Measurements from ENCODE around the gene PAIP2B.

Gene PAIP2B, protein sequence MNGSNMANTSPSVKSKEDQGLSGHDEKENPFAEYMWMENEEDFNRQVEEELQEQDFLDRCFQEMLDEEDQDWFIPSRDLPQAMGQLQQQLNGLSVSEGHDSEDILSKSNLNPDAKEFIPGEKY

GRCh38 chr2:71226965-71227560, at the start of gene PAIP2B:
Gene PAIP2B, minus strand, starts transcription at chr2:71227103. Its CDS starts 24,514 bp downstream, at chr2:71202589.
- POLR2A ChIA-PET = interaction anchor here (0.8 to 2.4 kb wide), 6 partner anchors 10 to 159 kb away, joined by 3 to 14 read pairs (median 4); partner anchors contain the start of gene ZNF638
- CTCF ChIA-PET = interaction anchor here (0.6 to 1.3 kb wide), 5 partner anchors 50 to 1633 kb away, joined by 3 to 6 read pairs (median 4); no protein-coding TSS in a partner anchor
- peak; percentile 93 for DNase-seq (ENCODE audit: extremely low spot score)
- peak; percentile 99 for TF ChIP-seq ZNF384 (IDR thresholded peaks at IDR 0.05)
- TF ChIP-seq L3MBTL2 (conservative IDR thresholded peaks at IDR 0.05) = no peak
- no peak for TF ChIP-seq TARDBP (IDR thresholded peaks at IDR 0.05)
- TF ChIP-seq ARNT (IDR thresholded peaks at IDR 0.05) = no peak
- TF ChIP-seq FOXA1 (IDR thresholded peaks at IDR 0.05) = no peak
- TF ChIP-seq PKNOX1 (IDR thresholded peaks at IDR 0.05) = peak; percentile 98
- no peak; the same call in 1 of the 2 replicates for TF ChIP-seq LEF1 (IDR thresholded peaks at IDR 0.05; ENCODE audit: borderline replicate concordance)
- no peak for TF ChIP-seq NFRKB (IDR thresholded peaks at IDR 0.05)
- no peak for TF ChIP-seq ELF4 (IDR thresholded peaks at IDR 0.05)
- TF ChIP-seq BHLHE40 (IDR thresholded peaks at IDR 0.05; ENCODE audit: borderline replicate concordance) = no peak
- TF ChIP-seq SUZ12 (IDR thresholded peaks at IDR 0.05) = no peak
- TF ChIP-seq FOXM1 (IDR thresholded peaks at IDR 0.05; ENCODE audit: borderline replicate concordance) = no peak

GRCh38 chr2:71275939-71276310, 49.0 kb upstream of the PAIP2B start:
- TF ChIP-seq CTBP1 (IDR thresholded peaks at IDR 0.05; ENCODE audit: borderline replicate concordance) = no peak
- no peak for TF ChIP-seq FOXK2 (IDR thresholded peaks at IDR 0.05)
- no peak for TF ChIP-seq FOXA1 (IDR thresholded peaks at IDR 0.05)
- TF ChIP-seq SP1 (IDR thresholded peaks at IDR 0.05) = no peak
- TF ChIP-seq ARNT (IDR thresholded peaks at IDR 0.05) = no peak
- no peak for TF ChIP-seq NFRKB (IDR thresholded peaks at IDR 0.05)
- no peak for TF ChIP-seq LEF1 (IDR thresholded peaks at IDR 0.05; ENCODE audit: borderline replicate concordance)
- no peak for TF ChIP-seq ELF4 (IDR thresholded peaks at IDR 0.05)
- no peak for TF ChIP-seq FOXM1 (IDR thresholded peaks at IDR 0.05; ENCODE audit: borderline replicate concordance)
- TF ChIP-seq ZNF384 (IDR thresholded peaks at IDR 0.05) = no peak
- no peak for TF ChIP-seq HDGF (IDR thresholded peaks at IDR 0.05; ENCODE audit: borderline replicate concordance)
- no peak for TF ChIP-seq L3MBTL2 (conservative IDR thresholded peaks at IDR 0.05)
- no peak for TF ChIP-seq TARDBP (IDR thresholded peaks at IDR 0.05)
- TF ChIP-seq BHLHE40 (IDR thresholded peaks at IDR 0.05; ENCODE audit: borderline replicate concordance) = no peak
- no peak for TF ChIP-seq SUZ12 (IDR thresholded peaks at IDR 0.05)
- no peak for TF ChIP-seq PKNOX1 (IDR thresholded peaks at IDR 0.05)
- POLR2A ChIA-PET = interaction anchor here (0.7 to 1.3 kb wide), 8 partner anchors 12 to 55 kb away, joined by 3 to 9 read pairs (median 4); partner anchors contain the start of genes PAIP2B and ZNF638
- CTCF ChIA-PET = interaction anchor here (0.6 to 1.9 kb wide), 4 partner anchors 17 to 49 kb away, joined by 3 to 7 read pairs (median 4); partner anchors contain the start of gene PAIP2B

GRCh38 chr2:71269511-71270090, 42.7 kb upstream of the PAIP2B start:
- TF ChIP-seq HDGF (IDR thresholded peaks at IDR 0.05; ENCODE audit: borderline replicate concordance) = no peak
- no peak for TF ChIP-seq ARNT (IDR thresholded peaks at IDR 0.05)
- TF ChIP-seq NFRKB (IDR thresholded peaks at IDR 0.05) = no peak
- TF ChIP-seq FOXK2 (IDR thresholded peaks at IDR 0.05) = no peak
- no peak for TF ChIP-seq FOXA1 (IDR thresholded peaks at IDR 0.05)
- DNase-seq (ENCODE audit: extremely low spot score) = no peak
- POLR2A ChIA-PET = no interaction called here
- CTCF ChIA-PET = no interaction called here

More at GRCh38 chr2:71275939-71276310, 49.0 kb upstream of the PAIP2B start:
- DNase-seq (ENCODE audit: extremely low spot score) = no peak

GRCh38 chr2:71263386-71263785, 36.5 kb upstream of the PAIP2B start:
- no peak for DNase-seq (ENCODE audit: extremely low spot score)
- ChIA-PET POLR2A (interaction anchor here (0.8 kb wide), 1 partner anchor 13 kb away, joined by 3 read pairs; no protein-coding TSS in a partner anchor), CTCF (no interaction called here)
- TF ChIP-seq SP1 (IDR thresholded peaks at IDR 0.05) (no peak), ELF4 (IDR thresholded peaks at IDR 0.05) (no peak), CTBP1 (IDR thresholded peaks at IDR 0.05; ENCODE audit: borderline replicate concordance) (no peak), FOXA1 (IDR thresholded peaks at IDR 0.05) (no peak), ARNT (IDR thresholded peaks at IDR 0.05) (no peak), FOXM1 (IDR thresholded peaks at IDR 0.05; ENCODE audit: borderline replicate concordance) (no peak), ZNF384 (IDR thresholded peaks at IDR 0.05) (no peak), HDGF (IDR thresholded peaks at IDR 0.05; ENCODE audit: borderline replicate concordance) (no peak), SUZ12 (IDR thresholded peaks at IDR 0.05) (no peak), LEF1 (IDR thresholded peaks at IDR 0.05; ENCODE audit: borderline replicate concordance) (no peak), NFRKB (IDR thresholded peaks at IDR 0.05) (no peak), BHLHE40 (IDR thresholded peaks at IDR 0.05; ENCODE audit: borderline replicate concordance) (no peak), PKNOX1 (IDR thresholded peaks at IDR 0.05) (no peak)

- DNase-seq (ENCODE audit: extremely low spot score) = no peak
- no peak for TF ChIP-seq L3MBTL2 (conservative IDR thresholded peaks at IDR 0.05)
- TF ChIP-seq NFRKB (IDR thresholded peaks at IDR 0.05) = no peak
- TF ChIP-seq SUZ12 (IDR thresholded peaks at IDR 0.05) = no peak
- TF ChIP-seq ZNF384 (IDR thresholded peaks at IDR 0.05) = no peak
- TF ChIP-seq BHLHE40 (IDR thresholded peaks at IDR 0.05; ENCODE audit: borderline replicate concordance) = no peak
- no peak for TF ChIP-seq ARNT (IDR thresholded peaks at IDR 0.05)
- no peak for TF ChIP-seq LEF1 (IDR thresholded peaks at IDR 0.05; ENCODE audit: borderline replicate concordance)
- no peak for TF ChIP-seq ELF4 (IDR thresholded peaks at IDR 0.05)
- no peak for TF ChIP-seq FOXM1 (IDR thresholded peaks at IDR 0.05; ENCODE audit: borderline replicate concordance)
- TF ChIP-seq CTBP1 (IDR thresholded peaks at IDR 0.05; ENCODE audit: borderline replicate concordance) = no peak
- TF ChIP-seq TARDBP (IDR thresholded peaks at IDR 0.05) = no peak
- TF ChIP-seq SP1 (IDR thresholded peaks at IDR 0.05) = no peak
- no peak for TF ChIP-seq FOXK2 (IDR thresholded peaks at IDR 0.05)
- no peak for TF ChIP-seq HDGF (IDR thresholded peaks at IDR 0.05; ENCODE audit: borderline replicate concordance)
- CTCF ChIA-PET = interaction anchor here (0.6 kb wide), 1 partner anchor 40 kb away, joined by 4 read pairs; no protein-coding TSS in a partner anchor
- POLR2A ChIA-PET = interaction anchor here (1.3 kb wide), 1 partner anchor 15 kb away, joined by 8 read pairs; no protein-coding TSS in a partner anchor
Measured at GRCh38 chr2:71261534-71261933, 34.6 kb upstream of the PAIP2B start.

All from HEK293T (cell line).